Dermis microvascular lymphatic vessel endothelial cell (primary cell): Measurements from ENCODE around the gene FBXW5. TPM values are rescaled to one million over a fixed set of nuclear protein-coding genes. Genes with fewer than 3 reads are reported as not detected.

Source experiments
- DNase-seq, 2 donors: peaks; one replicate each; pipeline versions ENCODE4 v3.0.0 to v3.0.0-alpha.2; 2010; ENCODE audit warnings: low read depth in 2 of 2
- total RNA-seq: library from RNA; depleted of rRNA; stranded (reverse); fragments of >200 nt; gene quantifications from 2 replicates; pipeline ENCODE4 v1.2.1, GENCODE V29; 2014

The FBXW5 gene
- total RNA-seq, 1 donor from 2014 or later, result 130 TPM

GRCh38 chr9:136936645-136937170 lies 7.8 kb downstream of the FBXW5 start:
- no peak for DNase-seq

GRCh38 chr9:136935651-136936050 lies 8.9 kb downstream of the FBXW5 start:
- DNase-seq, result no peak

GRCh38 chr9:136934277-136934676 lies 10.3 kb downstream of the FBXW5 start:
- no peak for DNase-seq

GRCh38 chr9:136931611-136932130 lies 12.9 kb downstream of the FBXW5 start:
- no peak for DNase-seq

- no peak for DNase-seq
These were observed 14.5 kb downstream of the FBXW5 start for GRCh38 chr9:136930014-136930413.

- no peak for DNase-seq
These were observed 15.9 kb downstream of the FBXW5 start for GRCh38 chr9:136928591-136928990.

GRCh38 chr9:136927343-136928271 lies 16.9 kb downstream of the FBXW5 start:
- peak in 1 of 2 donors; percentile 65 for DNase-seq

- no peak for DNase-seq
These were observed 17.8 kb downstream of the FBXW5 start for GRCh38 chr9:136926749-136927148.

GRCh38 chr9:136926154-136926704 lies 18.3 kb downstream of the FBXW5 start:
- DNase-seq, result no peak

- no peak for DNase-seq
These were observed 19.0 kb downstream of the FBXW5 start for GRCh38 chr9:136925414-136926153.

- DNase-seq, result no peak
These were observed 20.7 kb downstream of the FBXW5 start for GRCh38 chr9:136923881-136924280.

GRCh38 chr9:136922540-136922939 lies 22.0 kb downstream of the FBXW5 start:
- DNase-seq, result no peak

GRCh38 chr9:136921718-136922117 lies 22.8 kb downstream of the FBXW5 start:
- no peak for DNase-seq

- no peak for DNase-seq
These were observed 23.2 kb downstream of the FBXW5 start for GRCh38 chr9:136921307-136921706.

GRCh38 chr9:136920734-136921231 lies 23.8 kb downstream of the FBXW5 start:
- DNase-seq, result no peak

- no peak for DNase-seq
These were observed 24.5 kb downstream of the FBXW5 start for GRCh38 chr9:136920069-136920468.

GRCh38 chr9:136917902-136918301 lies 26.6 kb downstream of the FBXW5 start:
- DNase-seq, result no peak

- DNase-seq, result no peak
These were observed 28.0 kb downstream of the FBXW5 start for GRCh38 chr9:136916330-136917184.

- DNase-seq, result no peak
These were observed 28.8 kb downstream of the FBXW5 start for GRCh38 chr9:136915632-136916329.
